CD4-positive, alpha-beta T cell treated with Interleukin-17A for 1 hour (primary cell): Measurements from ENCODE around the gene MAB21L1.

Experiments
- DNase-seq: peaks from one replicate; pipeline ENCODE4 v3.0.0-alpha.2; 2020

MAB21L1 gene

DNA sequence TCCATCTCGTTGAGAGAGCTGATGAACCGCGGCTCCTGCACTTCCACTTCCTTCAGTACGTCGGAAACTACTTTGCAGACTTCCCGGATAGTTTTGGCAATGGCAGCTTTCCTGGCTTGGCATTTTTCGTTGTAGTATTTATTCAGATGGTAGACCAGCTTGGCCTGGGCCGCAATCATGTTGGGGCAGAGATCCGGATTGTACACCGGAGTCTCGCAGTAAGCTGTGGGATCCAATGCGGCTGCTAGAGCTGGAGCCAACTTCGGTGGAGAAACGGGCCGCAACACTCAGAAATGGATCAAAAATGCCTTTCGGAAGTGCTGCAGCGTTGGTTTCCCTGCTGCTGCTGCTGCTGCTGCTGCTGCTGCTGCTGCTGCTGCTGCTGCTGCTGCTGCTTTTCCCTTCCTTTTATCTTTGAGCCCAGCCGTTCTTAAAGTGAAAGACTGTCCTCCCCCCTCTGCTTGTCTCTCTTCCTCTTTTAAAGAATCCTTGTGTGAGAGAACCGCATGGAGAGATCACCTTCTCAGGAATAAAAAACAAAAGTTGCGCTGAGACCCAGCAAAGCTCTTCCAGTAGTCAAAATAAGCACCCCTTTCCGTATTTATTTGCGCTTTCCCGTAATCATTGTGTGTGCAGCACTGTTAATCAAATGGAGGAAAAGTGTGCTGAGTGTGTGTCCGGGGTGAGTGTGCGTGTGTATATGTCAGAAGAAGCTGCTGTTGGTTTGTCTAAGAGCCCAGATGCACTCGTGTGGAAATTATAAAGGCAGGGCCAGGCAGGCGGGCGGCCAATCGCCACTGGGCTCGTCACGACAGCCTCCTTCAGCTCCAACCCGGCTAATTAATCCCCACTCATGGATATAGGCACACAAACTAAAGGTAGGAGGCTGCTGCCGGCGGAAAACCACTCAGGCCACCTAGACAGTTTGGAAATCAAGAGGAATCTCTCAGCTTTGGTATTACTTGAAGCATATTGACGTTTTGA lies at the start of gene MAB21L1:
TSS of gene MAB21L1 (minus strand) at position 730 of the 984 bp plus-strand sequence. CDS start at position 179, 551 bp downstream.
- DNase-seq = no peak

DNA sequence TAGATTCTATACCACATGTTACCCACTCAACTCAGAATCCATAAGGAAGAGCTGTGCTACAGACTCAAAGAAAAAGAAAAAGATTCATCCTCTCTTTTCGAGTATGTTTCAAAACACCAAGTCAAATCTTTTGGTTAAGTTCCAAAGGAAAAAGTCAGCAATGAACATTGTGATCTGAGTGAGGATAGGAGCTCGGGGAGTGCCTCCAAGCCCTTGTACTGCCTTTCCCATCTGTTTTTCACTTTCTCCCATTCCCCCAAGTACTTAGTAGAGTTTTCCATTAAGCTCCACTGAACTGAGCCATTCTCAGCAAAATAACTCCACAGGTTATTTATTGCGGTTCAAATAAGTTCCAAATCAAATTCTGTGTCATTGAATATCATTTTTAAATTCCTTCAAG lies 47.7 kb upstream of the MAB21L1 start:
- DNase-seq = no peak

DNA sequence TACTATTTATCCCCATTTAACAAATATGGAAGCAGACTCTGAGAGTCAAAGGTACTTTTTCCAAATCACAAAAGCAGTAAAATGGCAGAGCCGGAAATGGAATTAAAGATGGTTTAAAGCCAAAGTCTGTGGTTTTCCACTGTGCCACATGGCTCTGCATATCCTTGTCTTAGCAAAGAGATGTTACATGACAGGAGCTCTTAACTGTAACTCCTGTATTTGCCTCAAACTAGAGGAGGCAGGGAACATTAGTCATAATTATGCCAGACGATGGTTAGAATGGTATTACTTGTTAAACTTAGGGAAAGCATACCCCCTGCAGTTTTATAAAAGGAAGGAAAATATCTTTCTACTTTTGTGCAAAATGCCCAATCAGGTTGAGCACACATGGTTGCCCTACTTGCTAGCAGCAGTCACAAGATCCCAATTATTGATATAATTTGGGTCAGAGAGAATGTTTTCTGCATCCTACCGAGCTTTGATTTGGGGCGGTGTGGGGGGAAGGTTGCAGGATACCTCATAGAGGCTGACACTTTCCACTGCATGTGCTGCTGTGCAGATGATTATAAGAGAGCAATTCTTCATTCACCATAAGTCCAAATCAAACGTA lies 42.0 kb upstream of the MAB21L1 start:
- DNase-seq = no peak

DNA sequence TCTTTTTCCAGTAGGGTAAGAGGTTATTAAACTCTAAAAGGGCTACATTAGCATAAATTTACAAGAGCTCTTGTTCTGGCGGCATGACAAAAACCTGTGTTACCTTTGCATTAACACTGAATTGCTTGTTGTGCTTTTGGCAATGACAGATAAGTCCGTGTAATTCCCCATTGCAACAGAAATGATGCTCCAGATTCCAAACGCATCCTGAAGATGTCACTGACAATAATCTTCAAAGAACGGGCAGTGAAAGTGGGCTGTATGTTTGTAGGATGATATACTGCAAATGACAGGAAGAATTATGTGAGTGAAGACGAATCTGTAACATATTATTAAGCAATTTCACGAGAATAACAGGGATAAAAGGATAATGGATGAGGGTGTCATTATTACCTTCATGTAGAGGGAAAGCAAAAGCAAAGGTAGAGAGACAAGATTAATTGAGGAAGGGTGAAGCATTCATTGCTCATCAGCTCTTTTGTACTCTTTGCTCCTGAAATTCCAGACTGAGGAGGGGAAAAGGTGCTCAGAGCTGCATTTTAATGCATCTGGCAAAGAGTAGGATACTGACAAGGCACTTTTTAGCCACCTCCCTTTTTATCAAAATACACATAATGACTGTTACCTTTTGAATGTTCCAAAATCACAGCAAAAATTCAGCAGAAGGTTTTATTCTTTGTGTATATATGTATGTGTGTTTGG lies 38.5 kb upstream of the MAB21L1 start:
- no peak for DNase-seq

DNA sequence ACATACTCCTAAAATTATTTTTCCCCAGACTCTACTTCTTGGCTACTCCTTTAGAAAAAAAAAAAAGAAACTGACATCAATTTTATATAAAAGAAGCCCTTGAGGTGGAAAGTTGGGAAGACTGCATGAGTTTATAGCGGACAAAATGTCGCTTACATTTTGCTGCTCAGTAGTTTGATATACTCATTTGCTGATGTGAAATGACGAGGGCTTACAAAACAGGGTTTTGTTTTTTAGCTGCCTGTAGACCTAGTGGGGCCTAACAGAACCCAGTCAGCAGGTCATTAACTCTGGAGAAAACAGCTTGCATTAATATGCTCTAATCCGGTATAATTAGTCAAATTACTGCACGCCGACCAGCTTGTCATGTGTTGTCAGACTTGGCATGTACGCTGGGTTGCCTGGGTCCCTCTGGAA lies 37.6 kb upstream of the MAB21L1 start:
- DNase-seq = no peak

DNA sequence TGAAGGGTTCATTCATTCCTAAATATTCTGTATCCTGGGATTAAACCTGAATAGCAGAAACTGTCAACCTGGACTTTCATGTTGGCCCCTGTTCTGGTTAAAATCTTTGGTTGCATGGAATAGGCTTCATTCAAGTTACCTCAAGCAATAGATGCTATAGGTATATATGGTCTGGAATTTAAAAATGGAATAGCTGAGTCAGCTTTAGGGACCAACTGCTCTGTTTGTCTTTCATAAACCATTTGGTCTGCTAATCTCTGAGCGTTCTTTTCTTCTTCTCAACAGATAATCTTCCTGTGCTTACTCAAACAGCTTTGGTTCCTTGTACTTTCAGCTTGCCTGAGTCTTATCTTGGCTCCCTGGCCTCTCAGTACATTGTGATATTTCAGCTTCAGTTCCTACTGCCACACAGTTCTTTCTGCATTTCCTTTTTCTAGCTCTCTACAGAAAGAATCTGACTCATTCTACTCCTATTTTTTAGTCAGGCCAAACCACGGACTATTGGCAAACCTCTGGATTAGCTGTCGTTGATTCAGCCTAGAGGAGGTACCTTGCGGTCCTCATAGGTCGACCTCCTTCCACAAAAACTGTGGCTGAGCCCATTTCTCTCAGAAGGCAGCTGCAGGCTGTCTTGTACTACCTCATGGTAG lies 35.9 kb upstream of the MAB21L1 start:
- no peak for DNase-seq

DNA sequence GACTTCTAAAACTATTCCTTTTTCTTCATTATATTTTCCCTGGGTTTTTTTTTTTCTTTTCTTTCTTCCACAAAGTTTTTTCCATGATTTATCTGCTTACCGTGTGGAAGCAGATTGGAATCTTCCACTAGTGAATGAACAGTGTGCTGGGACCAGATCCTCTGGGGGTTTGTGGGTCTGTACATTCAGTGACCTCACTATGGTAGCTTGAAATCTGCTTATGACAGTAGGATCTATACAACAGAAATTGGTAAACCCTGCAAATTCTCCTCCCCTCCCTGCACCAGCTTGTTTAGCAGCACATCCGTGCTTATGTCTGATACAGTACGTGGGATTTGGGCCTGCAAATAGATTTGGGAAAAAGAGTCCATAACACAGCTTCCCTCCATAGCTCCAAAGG lies 26.0 kb upstream of the MAB21L1 start:
- no peak for DNase-seq

DNA sequence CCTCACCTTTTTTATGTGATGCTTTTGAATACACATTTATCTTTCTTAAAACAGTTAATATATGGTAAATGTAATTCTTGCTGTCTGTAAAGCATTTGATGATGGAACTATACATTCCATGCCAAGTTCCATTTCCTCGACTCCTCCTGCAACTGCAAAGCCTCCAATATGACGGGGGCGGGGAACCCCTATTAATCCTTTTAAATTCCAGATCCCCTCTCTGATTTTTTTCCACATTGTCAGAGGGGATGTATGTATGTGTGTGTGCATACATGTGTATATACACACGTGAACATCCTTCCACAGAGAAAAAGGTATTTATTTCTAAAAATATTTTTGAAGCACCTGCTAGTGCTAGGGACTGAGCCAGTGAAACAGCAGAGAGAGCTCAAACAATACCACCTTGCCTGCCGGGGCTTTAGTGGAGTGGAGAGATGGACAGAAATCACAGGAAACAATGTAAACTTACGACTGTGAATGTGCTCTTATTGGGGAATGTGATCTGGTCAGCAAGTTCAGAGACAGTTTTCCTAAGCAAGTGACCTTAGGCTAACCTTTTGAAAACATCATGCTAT lies 25.3 kb upstream of the MAB21L1 start:
- DNase-seq = no peak

DNA sequence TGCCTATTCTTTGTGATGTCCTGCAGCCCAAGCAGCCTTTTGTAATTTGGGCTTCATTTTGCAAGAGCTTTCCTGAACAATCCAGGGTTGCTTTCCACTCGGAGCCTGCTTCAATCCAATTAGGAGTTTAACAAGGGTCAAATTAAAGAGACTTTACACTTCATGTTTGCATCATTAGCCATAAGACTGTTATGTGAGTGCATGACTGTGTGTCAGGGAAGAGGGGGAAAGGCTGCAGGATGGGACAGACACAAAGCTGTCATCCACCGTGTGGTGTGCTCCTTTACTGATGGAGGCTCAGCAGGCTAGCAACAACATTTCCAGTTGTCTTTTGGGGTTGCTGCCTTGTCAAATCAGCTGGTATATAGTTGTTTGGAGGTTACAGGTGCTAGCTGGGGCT lies 23.7 kb upstream of the MAB21L1 start:
- DNase-seq = no peak

DNA sequence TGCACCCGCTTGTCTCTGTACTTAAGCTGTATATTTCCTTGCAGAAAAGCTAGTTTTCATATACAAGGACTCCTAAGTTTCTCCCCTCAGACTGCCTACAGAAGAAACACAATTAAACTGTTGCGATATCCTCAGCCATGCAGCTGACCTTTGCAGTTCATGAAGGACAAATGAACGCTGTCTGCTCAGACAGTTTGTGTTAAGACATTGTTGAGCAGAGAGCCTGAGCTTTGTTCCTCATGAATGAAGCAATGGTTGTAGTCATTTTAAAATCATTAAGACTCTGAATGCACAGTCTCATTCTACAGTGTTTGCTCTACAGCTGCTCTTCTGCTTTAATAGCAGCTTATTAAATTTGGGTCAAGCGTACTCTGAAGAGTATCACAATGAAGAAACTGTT lies 23.2 kb upstream of the MAB21L1 start:
- no peak for DNase-seq

DNA sequence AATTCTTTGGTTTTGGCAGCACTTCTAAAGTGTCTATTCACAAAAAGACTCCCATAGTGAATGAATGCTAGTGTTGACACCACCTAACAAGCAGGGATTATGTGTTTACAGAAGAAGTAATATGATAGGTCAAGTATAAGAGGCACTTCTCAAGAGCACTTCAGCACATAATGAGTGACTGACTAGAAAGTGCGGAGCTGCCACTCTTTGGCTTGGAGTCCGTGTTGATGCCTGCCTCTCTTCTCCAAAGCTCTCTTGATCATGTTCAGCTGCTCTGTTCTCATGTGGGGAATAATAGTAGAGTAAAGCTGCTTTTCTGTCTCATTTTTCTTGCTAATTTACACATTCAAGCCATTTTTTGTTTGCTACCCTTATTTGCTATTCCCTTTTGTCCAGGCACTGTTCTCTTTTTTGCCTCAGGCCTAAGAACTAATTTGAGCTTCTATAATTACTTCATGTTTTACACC lies 22.7 kb upstream of the MAB21L1 start:
- DNase-seq = no peak

DNA sequence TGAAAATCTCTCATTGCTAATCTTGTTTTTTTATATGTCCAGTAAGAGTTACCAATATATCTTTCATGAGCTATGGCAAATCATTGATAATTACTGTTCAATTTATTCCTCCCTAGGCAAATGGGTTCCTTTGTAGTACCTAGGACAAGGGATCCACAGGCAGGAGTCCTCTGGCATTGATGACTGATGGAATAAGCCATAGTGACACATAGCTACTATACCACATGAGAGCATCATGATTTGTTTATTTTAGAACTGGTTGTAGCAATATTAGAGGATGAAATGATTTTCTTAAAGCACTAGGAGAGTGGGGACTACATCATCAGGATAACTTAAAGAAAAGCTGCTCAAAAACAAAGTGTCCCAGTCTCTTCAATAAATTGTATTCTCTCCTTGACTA lies 21.7 kb upstream of the MAB21L1 start:
- no peak for DNase-seq

DNA sequence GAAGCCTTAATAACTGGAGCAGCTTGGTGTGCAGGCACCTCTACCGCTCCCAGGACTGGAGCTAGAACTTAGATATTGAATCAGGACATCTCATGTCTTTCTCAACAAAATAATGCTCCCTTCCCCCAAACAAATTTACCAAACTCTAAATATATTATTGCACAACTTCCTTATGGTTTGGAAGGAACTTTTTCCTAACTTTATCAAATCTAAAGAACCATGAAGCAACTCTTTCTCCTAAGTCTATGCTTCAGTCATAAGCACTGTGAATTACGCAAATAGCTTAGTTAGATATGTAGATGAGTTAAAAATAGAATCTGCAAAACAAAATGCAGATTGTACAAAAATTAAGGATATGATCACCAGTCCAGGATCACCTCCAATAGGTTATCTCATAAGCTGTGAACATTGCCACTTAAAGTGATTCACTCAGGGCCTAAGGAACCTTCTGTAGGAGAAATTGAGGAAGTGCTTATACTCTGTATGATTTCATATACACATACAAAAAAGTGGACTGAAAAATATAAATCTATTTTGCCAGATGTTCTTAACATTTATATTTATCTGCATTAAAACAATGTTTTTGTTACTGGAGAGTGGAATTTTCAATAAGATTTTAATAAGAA lies 20.4 kb upstream of the MAB21L1 start:
- DNase-seq = no peak

DNA sequence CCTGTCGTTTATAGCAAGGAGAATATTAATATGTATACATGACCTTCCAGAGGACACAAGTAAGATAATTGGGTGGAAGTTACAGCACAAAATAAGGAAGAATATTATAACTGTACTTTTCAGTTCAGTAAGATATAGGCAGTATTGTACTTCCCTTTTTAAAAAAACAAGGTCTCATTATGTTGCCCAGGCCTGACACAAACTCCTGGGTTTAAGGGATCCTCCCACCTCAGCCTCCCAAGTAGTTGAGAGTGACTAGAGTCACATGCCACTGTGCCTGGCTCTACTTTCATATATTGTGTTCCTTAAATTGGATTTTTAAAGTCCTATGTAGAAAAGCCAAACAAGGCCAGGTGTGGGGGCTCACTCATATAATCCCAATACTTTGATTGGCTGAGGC lies 19.5 kb upstream of the MAB21L1 start:
- DNase-seq = no peak

DNA sequence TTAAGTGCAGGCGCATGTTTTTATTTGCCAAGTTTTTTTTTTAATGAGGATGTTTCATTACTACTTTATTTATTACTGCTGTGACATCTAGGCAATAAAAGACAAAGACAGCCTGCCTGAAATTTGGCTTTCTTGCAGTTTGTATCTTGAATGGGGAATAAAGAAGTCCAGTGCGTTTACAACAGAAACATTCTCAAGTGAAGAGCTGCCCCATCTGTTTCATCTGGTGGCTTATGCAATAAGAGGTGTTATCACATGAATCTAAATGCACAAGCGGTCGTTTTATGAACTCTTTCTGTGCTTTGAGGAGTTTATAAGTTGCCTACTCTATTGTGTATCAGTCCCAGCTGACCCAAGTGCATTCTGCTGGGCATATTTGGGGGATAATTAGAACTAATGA lies 12.6 kb upstream of the MAB21L1 start:
- no peak for DNase-seq

DNA sequence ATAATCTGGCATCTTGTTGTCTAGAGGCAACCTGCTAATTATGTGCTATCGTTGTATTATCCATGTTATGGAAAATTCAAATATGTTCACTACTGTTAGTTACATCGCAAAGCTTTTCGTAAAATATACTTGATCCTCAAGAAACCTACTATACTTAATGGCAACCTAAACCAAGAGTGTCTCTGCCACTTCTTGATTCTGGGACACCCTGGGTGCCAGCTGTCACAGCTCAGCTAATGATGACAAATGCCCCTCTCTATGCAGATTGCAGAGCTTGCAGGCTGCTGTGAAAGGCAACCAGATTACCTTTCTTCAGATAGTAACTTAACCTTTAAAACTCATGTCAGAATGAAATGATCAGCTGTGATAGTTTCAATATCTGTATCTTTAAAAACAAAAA lies 8.9 kb upstream of the MAB21L1 start:
- DNase-seq = no peak

DNA sequence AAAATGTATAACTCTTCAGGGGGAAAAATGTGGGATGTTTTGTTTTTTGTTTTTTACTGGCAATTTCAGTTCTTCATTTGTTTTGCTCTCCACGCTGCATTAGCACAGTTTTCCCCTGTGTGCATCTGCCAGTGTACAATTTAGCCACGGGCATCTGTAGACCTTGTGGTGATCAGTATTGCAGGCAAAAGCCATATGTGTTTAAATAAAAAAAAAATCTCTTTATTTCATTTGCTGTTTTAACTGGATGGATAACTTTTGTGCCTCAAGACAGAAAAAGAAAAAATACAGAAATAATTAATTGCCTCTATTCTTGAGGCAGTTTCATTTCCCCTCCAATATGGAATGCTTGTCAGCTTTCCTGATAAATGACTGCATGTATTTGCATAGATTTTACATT lies 7.9 kb upstream of the MAB21L1 start:
- no peak for DNase-seq

DNA sequence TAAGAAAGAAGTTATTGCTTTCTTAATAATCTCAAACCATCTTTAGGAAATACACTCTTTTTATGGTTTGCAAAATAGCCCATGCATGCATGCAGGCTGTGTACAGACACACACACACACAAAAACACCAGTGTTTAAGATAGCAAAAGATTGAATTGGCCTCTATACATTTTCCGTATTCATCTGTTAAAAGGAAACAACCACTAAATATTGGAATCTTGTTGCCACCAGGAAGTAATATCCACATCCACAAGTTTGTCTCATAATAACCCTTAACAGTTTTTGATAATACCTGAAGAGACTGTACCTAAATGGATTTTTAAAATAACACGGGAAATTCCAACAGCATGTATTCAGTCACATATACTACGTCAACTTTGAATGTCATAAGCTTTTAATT lies 7.3 kb upstream of the MAB21L1 start:
- DNase-seq = no peak

DNA sequence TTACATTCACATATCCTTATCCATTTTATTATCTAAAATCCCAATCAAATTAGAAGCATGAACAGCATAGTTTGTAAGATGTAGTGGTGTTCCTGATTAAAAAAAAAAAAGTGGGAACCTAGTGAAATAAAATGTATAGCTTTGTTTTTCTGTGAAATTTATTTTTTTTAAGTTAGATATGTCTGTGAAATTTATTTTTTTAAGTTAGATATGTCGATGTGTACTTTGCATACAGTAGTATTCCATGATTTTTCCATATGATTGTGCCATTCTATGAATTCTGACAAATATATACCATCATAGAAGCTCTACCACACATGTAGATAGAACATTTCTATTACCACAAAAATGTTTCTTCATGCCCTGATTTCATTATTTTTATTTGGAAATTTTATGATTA lies 6.0 kb upstream of the MAB21L1 start:
- DNase-seq = no peak

DNA sequence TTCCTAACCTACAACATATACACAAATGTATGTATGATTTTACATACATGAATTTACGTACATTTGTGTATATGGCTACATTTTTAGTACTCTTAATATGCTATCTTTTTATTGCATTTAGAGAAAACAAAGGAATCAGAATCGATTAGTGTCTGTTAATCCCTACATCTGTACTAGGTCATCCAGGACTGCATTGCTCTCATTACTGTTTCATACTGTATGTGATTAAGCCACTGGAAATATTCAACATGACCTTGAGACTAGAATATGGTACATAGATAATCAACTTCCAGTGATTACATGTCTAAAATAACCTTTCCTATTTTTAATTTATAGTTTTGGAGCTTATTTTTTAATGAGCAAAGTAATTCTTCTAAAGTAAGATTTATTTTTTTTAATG lies 5.3 kb upstream of the MAB21L1 start:
- DNase-seq = no peak

DNA sequence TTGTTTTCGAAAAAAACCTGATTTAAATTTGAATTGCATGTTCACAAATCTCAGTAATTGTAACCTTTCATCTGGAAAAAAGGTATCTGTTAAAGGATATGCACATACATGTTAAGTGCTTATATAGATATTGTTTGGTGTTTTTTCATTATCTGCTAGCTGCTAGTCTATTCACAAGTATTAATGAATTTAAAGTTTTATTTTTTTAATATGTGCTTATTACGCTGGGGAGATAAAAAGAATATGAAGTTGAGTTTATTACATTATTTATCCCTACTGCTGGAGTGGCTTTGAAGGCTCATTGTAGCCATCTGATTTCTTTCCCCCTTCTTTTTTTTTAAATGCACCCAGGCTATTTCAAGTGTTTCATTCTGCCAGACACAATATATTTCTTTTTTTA lies 3.9 kb upstream of the MAB21L1 start:
- no peak for DNase-seq

DNA sequence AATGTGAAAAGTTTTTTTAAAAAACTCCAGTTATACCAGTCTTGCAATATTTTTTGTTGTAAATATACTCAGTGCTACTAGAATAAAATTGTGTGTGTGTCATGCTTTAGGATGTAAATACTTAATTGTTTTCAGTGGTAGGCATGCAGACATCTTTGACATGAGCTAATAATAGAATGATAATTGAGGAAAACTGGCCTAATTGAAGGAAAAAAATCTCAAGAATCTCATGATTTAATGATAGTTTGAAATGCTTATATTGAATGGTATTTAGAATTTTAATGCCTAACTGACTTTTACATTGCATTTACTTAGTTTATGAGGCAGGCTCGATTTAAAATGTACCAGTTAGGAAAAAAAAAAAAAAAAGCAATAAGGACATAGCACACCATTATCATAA lies 3.2 kb upstream of the MAB21L1 start:
- DNase-seq = no peak
